Stimulated activated CD4-positive, alpha-beta T cell treated with anti-CD3 and anti-CD28 coated beads, Interleukin-1b, Interleukin-23, amount 100 ng/mL, for 4 hours (primary cell): Measurements from ENCODE around the gene LIMS2.
A peak's percentile ranks its signal among the peaks of the same experiment; 100 is the strongest.

Experiments used
- DNase-seq, 2 donors: peaks; one replicate each; pipeline ENCODE4 v3.0.0-alpha.2; 2020; ENCODE audit warnings: low read depth in 2 of 2

LIMS2 gene

DNA sequence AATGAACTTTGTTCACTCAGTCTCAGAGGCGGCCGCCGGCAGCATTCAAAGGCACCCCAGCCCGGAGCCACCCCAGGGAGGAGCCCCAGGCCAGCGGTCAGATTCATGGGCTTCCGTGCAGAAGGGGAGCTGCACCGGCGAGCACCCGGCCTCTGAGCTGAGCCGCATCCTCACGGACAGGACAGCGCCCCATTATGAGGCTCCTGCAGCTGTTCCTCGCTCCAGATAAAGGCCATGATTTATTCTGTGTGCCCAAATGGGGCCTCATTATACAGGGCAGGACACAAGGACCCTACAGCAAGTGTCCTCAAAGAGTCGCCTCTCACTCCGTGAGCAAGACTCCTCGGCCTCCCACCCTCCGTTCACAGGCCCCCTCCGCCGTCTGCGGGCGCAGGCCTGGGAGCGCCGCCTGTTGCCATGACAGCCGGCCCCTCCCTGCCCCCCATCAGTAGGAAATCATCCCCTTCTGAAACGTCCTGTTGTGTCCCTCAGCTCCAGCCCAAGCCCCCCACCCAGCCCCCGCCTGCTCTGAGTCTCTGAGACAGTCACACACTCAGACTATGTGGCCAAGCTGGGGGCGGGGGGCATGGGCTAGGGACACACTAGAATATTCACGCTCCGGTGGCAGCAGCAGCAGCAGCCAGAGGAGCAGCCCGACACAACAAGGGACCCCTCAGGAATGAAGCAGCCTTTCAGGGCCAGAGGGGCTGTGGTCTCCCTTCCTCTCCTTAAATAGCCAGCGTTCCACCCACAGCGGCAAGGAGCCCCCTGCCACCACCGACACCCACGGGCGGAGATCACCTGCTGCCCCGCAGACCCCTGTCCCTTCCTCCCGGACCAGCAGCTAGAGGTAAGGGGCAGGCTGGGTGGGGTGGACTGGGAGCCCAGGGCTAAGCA, 29.7 kb downstream of the LIMS2 start, which contains the start of gene GPR17:
GPR17 (plus strand) TSS at position 759 of the 897 bp plus-strand sequence. CDS start 4,583 bp downstream, outside the sequence.
- no peak for DNase-seq

DNA sequence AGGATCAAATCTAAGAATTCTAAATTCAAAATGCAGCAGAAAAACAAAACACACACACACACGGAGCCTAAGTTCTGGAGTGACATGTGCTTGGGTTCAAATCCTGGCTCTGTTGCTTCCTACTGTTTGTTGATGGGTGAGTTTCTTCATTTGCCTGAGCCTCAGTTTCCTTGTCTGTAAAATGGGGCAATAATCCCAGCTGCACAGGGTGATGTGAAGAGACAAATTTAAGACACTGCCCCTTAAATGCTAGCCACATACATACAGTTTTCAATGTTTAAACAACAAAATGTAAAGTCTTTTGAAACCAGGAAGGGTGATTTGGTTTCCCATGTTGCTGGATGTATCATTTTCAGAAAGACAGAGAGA, 30.3 kb downstream of the LIMS2 start:
- no peak for DNase-seq

DNA sequence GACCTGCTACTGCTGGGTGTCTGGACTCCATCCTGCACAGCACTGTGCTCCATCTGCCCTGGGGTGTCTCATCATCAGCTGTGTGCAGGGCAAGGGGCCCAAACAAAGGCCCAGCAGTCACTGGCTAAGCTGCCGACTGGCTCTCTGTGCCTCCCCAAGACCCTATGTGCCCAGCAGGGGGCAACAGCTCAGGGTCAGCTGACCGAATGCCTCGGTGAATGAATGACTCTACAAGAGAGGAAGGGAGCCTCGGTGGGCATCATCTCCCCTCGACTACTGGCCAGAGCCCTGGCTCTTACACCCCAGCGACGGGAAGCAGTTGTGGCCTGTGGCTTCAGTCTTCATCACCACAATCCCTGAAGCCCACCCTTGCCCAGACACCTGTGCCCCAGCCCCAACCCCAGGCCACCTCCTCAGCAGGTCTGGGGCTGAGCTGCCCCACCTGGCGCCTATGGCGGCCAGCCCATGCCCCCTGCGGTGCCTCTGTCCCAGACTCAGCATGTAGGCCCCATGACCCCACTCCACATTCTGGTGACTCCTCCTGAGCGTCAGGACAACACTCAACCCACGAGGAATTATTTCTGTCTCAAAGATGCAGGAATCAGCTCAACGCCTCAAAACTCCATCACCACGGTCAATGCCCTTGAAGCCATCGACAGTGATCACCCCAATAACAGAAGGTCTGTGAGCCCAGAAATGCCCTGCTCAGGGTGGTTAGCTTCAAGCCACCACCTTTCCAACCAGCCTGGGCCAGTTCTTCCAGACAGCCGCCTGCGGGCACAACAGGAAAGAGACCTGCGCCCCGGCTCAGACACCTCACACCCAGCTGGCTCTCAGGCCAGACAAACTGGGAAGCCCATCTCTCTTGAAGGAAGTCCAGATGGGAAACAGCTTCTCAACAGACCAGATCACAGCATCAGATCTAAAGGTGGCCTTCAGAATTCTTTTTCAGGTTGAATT, 31.0 kb downstream of the LIMS2 start:
- no peak for DNase-seq

DNA sequence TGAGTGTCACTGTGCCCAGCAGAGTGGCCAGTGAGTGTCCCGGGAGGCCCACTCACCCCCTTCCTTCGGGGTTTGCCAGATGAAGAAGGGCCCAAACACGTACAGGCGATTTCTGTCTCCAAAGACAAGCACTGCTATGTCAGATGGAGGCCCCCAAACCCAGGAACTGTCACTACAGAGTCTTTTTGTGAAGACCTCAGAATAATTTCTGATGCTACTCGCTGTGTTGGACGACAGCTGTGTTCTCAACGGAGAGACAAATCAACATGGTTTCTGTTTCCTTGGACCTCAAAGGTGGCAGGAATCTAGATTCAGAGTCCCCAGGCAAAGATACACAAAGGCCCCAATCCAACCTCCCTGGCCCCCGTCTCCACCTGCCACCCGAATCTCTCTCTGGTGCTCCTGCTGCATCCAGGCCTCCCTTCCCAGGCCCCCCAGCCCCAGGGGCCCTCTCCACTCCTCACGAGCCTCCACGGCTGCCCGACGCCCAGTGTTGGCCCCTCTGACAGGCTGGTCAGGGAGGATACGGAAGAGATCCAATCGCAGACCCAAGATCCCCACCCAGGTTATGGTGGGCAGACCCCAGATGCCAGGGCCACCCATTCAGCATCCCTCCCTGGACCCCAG, 31.8 kb downstream of the LIMS2 start:
- DNase-seq = no peak

DNA sequence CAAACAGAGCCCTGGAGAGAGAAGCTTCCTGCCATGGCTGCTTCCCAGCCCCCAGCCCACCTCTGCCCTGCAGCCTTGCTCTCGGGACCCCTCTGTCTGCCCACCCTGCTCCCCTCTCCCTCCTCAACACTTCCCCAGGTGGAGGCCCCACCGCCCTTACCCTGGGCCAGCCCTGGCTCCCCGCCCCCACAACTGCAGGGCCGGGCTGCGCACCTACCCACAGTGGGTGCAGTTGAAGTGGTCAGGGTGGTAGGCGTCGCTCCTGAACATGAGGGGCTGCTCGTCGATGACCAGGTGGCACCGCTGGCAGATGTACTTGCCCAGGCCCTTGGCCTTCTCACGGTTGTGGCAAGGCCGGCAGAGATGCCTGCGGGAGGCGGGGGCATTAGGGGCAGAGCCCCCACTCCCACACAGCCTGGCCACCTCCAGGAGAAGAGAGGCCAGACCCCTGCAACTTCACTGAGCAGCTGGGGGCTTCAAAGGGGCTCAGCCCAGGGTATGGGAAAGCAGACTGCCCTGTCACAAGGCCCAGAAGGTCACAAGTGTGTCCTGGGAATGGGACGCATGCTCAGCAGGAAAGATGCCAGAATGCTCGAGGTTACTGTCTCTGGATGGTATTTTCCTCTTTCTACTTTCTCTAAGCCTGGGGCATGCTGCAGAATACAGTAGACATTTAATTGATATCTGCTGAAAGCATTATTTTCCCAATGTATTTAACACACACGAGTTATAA, 32.5 kb downstream of the LIMS2 start:
- no peak for DNase-seq

DNA sequence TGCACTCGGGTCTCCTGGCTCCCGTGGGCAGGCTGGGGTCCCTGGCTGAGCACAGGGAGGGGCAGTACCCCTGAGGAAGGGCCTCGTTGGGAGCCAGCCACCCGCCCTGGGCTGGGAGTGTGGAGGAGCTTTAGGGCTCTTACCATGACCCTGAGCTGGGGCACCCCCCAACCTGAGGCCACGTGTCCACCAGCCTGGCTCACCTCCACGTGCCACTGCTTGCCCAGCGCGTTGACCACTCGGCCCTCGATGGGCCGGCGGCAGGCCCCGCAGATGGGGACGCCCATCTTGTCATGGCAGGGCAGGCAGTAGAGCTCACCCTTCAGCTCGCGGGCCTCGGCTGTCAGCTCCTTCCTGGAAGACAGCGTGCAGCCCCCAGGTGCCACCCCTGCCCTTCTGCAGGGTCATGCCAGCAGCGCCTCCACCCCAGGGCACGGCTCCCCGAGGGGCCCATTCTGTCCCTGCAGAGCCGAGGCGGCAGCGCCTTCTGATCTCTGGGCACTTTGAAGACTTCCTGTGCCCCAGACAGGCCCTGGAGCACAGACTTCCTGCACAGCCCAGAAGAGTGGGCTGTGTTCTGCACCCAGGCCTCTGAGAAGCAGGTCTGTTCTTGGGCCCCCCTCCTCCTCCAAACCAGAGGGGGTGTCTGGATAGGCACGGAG, 33.4 kb downstream of the LIMS2 start:
- peak; percentile 30 to 31 for DNase-seq

DNA sequence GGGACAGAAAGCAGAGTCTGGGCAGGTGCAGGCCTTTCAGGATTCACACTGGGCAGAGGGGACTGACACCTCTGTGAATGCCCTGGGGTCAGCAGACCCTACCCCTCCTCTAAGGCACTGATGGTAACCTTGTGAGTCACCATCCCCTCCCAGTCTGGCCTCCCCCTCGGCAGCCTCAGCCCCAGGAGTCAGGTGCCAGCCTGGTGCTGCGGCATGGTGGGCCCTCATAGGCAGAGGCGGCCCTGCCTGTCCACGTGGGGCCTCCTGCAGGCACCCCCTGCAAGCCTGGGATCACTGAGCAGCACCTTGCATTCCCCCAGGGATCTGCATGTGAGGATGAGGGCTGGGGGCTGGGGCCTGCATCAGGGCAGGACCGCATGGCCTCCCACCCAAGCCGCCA, 34.2 kb downstream of the LIMS2 start:
- no peak for DNase-seq

DNA sequence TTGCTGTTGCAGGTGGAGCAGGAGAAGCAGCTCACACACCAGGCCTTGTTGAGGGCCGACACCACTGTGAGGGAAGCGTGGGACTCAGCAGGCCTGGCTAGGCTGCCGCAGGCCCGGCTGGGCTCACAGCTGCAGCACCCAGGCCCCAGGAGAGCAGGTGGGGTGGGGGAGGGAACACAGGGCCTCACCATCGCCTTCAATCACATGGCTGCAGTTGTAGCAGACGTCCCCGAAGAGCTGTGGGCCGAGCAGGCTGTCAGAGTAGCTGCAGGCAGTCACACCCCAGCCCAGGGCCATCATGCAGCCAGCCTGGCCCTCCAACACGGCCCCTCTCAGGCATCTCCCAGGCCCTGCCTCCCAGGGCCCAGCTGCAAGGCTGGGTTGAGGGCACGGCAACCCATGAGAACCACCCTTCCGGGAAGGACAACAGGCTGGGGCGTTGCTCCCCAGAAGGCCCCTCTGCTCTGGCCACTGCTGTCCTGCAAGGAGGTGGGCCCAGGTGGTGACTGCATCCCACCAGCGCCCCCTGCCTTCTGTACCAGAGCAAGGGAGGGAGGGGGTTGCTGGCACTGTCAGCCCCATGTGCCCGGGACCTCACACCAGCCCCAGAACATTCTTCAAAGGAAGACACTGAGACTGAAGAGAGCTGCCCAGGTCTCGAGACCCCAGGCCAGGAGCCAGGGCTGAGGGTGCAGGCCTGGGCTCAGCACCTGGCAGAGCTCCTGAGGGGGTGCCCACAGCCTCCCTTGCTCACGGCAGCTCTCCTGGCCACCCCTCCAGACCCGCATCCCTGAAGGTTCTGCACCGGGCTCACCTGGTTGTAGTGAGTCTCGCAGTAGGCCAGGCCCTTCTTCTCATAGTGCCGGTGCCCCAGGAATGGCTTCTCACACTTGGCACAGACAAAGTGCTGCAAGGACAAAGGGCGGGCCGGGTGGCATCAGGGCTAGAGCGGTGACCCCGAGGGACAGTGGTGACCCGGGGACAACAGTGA, 35.0 kb downstream of the LIMS2 start:
- peak in 1 of 2 donors; percentile 35 for DNase-seq

DNA sequence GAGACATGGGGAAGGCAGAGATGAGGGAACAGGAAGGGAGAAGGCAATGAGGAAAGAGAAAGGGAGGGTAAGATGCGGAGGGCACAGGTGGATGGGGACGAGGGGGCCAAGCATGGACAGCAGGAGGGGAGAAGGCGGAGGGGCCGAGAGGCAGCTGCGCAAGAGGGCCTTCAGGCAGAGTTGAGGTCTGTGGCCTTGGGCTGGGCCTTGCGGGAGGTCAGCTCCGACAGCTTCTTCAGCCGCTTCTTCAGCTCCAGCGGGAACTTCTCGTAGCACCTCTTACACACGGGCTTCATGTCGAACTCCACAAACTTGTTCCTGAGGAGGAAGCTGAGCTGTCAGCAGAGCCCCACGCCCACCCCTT, 36.2 kb downstream of the LIMS2 start:
- no peak for DNase-seq

DNA sequence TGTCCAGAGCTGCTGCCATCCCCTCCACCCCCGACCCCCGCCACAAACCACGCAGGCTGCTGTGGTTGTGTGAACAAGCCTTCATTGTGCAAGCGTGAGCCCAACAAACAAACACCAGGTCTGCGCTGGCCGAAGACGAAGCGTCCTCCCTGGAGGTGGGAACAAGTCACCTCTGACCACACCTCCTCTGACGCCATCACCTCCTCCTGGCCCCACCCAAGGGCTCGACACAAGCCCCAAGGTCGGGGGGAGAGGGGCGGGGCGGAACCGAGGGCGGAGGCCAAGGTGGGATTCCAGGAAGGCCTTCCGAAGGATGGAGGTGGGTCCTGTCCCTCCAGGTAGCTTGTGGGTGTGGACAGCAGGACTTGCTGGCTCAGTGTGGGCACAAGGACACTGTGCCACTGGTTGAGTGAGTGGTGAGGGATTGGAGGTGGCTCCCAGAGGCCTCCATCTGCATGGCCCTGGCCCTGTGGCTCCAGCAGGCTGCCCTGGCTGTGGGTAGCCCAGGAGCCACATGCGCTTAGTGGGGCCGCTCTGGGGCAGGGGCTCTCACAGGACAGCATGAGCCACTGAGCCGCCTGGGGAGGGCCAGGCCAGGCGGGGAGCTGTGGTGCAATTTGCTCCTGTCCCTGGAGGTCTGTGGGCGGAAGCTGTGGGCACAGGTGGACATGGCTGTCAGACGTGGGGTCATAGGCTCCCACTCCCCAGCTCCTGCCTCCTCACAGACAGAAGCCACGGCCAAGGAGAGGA, 36.8 kb downstream of the LIMS2 start:
- DNase-seq = no peak

DNA sequence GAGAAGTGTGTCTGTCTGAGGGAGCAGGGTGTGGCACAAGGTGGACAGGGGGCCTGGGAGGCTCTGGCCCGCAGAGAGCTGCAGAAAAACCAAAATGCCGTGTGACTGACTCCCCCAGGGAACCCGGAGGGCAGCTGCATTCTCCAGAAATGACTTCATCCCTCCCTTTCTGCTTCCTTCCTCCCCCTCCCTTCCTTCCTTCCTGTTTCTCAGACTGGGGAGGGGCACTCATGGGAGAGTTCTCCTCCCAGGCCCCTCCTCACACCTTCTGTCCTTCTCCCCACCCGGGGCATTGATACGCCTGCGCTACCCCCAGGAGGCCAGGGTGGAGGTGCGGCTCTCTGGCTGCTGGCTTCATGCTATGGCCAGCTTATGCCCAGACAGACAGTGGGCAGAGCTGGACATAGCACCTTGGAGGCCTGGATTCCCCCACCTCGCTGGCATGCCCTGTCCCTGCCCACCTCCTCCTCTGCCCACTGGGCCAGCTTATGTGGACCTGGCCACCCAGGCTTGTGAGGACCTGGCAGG, 37.5 kb downstream of the LIMS2 start:
- no peak for DNase-seq

DNA sequence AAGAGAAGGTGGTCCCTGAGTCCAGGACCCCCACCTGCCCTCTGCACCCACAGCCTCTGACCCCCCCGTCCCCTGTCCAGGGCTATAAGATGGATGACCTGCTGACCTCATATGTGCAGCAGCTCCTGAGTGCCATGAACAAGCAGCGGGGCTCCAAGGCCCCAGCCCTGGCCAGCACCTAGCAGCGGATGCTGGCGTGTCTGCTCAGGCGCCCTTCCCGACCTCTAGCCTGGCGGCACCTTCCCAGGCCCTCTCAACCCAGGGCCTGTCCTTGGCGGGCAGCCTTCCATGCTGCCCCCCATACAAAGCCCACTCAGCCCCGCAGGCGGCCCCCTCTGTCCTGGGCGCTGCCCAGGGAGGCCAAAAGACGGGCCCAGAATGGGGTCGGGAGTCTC, 38.1 kb downstream of the LIMS2 start:
- DNase-seq = no peak

DNA sequence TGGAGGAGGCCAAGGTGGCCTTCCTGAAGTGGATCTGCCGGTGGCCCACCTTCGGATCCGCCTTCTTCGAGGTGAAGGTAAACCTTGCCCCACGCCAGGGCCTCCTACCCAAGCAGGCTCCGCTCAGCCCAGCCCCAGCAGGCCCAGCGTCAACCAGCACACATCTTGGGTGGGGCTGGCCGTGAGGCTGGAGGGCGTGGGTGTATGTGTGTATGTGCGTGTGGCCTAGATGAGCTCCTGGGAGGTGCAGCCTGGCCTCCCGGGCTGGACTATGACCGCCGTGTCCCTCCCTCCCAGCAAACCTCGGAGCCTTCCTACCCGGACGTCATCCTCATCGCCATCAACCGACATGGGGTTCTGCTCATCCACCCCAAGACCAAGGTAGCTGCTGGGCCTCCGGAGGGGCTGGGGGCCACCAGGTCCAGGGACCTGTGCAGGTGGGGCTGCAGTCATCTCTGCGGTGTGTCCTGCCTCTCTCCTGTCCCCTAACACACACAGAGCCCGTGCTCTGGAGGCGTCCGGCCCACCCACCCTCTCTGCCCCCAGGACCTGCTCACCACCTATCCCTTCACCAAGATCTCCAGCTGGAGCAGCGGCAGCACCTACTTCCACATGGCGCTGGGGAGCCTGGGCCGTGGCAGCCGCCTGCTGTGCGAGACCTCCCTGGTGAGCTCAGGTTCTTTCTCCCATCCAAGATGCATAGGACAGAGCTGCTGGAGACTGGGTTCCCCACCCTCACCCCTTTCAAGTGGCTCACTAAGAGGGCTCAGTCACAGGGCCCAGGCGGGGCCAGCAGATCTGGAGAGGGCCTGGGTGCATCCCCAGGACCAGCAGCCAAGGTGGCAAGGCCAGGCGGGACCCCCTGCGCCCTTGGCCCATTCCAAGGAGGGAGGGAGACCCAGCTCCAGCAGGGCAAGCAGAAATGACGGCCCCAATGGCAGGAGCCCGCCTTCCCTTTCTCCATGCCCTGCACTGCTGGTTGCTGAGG, 38.8 kb downstream of the LIMS2 start:
- no peak for DNase-seq

DNA sequence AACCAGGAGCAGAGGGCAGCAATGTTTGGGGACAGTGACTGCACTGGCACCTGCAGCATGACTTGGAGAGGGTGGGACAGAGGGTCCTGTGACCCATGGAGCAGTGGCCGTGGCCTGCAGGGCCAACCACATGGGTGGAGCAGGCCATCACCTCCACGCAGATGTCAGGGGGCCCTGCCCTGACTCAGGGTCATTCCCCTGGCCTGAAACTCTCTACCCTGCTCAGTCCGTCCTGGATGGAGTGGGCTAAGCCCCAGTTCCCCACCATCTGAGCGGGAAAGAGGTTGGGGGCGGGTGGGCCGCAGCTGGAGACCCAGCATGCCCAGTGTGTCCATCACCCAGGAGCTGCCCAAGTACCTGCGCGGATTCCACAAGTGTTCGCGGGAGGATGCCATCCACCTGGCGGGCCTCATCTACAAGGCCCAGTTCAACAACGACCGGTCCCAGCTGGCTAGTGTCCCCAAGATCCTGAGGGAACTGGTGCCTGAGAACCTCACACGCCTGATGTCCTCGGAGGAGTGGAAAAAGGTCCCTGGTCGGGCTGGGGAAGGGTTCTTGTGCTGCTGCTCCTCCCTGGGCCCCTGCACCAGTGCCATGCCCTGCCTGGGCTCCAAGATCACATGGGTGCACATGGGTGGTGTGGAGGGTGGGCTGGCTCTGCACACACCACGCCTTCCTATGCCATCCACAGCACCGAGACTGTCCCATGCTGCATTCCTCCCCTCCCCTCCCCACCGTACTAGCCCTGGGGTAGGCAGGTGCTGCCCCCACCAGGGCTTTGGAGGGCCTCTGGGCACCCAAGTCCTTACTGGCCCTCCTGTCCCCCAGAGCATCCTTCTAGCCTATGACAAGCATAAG, 39.7 kb downstream of the LIMS2 start:
- no peak for DNase-seq

DNA sequence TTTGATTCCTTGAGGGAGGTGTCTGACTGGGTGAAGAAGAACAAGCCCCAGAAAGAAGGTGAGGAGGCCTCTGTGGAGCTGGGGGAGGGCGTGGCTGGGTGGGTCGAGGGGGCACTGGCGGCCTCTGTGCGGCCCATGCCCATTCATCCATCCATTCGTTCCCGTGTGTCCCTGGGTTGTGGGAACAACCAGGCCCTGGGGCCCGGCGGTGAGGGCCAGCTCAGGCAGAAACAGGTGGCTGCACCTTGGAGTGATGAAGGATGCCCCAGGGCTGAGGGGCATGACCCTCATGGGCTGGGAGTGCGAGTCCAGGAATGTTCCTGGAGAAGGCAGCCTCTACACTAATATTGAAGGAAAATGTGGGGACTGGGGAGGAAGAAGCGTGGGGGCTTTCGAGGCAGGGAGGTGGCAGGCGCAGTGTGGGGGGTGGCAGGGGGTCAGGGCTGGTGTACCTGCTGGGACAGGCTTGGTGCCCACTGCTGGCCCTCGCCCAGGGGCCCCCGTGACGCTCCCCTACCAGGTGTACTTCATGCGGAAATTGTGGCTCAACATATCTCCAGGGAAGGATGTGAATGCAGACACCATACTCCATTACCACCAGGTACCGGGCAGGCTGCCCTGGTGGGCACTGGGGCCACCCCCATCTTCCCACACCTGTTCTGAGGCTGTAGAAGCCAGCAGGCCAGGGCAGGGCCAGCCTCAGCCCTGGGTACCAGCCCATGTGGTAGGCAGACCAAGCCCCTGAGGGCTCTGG, 40.5 kb downstream of the LIMS2 start:
- DNase-seq = no peak
